Activated CD4-positive, alpha-beta T cell treated with anti-CD3 and anti-CD28 coated beads, Interleukin-2, amount 50 U/mL, for 4 hours (primary cell): ENCODE measurements around the gene EVI5.

Experiments
- DNase-seq, 2 experiments: peaks; one replicate each; pipeline ENCODE4 v3.0.0-alpha.2; 2020

Gene EVI5

DNA sequence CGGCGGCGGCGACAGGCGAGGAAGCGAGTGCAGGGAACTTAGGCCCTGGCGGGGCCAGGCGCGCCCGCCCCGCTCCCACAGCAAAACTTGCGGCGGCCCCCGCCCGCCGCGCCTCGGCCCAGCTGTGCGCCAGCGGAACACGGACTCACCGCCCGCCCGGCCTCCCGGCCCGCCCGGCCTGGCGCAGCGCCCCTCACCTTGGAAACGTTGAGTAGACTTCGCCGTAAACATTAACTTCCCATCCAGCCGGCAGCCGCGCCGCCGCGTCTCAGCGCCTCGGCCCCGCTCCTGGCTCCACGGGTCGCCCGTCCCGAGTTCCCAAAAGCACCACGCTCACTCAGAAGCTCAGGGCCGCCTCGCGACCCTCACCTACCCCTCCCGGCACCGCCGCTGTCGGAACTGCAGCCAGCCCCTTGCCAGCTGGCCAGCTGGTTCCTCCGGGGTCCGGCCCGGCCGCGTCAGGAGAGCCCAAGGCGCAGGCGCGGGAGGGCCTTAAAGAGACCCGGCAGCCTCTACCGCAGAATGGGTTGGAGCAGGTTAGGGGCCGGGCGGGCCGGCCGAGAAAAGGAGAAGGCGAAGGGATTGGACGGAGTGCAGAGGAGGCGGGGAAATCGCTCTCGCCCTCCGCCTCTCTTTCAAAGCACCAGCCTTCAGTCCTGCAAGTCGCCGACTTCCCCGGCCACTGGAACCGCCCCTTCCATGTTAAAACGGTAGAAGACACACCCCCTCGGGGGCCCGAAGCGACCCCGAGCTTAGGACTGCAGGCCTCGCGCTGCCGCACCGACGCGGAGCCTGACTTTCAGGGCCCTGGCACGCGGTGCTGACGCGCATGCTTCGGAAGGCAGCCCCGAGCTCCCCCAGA lies at the start of gene EVI5:
Gene EVI5 (minus strand): TSS at position 470 of the 862 bp plus-strand sequence. CDS start 48,562 bp downstream, outside the sequence.
- peak; percentile 34 to 49 for DNase-seq

DNA sequence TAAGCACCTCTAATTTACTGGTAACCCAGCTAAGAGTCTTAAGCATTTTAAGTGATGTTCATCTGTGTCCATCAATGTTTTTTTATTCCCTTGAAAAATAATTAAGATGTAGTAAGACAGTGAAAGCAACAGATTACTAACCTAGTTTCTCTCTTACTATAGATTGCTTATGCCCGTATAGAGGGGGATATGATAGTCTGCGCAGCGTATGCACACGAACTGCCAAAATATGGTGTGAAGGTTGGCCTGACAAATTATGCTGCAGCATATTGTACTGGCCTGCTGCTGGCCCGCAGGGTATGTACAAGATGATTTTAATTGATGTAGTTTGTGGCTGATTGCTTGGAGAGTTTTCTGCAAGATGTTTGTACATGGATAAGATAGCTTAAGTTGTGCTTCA lies 49.7 kb upstream of the EVI5 start:
- DNase-seq, result no peak

DNA sequence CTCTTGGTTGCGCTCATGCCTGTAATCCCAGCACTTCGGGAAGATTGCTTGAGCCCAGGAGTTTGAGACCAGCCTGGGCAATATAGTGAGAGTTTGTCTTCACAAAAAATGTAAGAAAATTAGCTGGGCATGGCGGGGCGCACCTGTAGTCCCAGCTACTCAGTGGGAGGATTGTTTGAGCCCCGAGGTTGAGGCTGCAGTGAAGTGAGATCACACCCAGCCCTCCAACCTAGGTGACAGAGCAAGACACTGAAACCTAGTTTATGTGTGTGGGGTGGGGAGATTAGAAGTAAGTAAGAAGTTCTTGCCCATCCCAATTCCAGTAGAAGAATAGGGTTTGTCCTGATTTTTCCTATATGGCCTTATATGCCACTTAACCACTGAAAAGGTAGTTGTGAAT lies 48.9 kb upstream of the EVI5 start:
- no peak for DNase-seq

DNA sequence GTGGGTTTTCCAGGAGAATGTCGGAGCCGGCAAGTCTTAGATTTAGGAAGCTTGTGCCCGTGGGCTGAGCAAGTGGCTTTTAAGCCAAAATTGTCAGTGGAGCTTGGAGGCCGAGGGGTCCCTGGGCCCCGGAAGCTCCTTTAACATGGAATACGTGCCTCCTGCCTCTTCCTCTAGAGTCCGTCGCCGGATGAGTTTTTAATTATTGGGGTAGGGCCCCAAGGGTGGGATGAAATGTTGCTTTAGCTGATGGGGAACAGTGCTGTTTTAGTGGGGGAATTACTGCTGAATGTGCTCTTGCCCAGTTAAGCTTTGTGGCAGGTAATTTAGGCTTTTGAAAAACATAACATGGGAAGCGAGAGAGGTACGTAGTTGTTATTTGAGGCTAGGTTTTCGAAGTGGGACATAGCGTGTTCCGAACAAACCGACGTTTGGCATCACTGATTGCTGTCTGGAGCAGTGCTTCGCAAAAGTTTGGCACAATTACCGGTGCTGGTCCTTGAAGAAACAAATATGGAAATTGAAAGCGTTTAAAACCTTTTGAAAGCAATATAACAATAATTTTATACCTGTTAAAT lies 47.7 kb upstream of the EVI5 start:
- DNase-seq, result no peak

DNA sequence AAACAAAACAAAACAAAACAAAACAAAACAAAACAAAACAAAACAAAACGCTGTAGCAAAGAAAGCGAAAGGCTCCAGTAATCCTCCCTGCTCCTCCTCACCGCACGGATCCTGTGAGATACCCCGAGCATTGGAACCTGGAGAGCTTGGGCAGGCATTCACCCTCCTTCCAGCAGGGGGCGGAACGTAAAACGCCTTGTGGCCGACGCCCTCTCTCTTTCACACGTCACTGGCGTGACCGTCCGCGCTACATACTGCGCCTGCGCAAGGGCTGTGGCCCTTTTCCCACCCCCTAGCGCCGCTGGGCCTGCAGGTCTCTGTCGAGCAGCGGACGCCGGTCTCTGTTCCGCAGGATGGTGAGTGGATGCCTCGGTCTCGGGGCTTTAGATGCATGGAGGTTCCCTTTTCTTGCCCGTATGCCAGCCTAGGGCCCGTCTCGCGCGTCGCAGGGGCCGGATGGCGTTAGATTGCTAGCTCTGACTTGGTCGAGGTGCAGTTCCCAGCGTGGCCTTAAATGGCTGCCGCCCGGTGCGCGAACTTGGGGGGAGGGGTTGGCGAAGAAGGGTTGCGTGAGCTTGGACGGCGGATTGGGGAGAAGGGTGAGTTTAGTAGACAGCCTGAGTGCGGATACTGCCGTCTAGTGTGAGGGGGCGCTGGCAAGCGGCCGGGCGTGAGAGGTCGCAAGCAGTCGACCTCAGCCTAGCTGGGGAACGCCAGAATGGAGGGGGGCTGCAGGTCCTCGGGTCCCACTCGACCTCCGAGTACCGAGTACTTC lies 47.0 kb upstream of the EVI5 start, which contains the start of gene RPL5:
Gene RPL5 (plus strand): TSS at position 279 of the 775 bp plus-strand sequence. CDS start 75 bp downstream, at position 354.
- DNase-seq, result peak; percentile 95 to 96

DNA sequence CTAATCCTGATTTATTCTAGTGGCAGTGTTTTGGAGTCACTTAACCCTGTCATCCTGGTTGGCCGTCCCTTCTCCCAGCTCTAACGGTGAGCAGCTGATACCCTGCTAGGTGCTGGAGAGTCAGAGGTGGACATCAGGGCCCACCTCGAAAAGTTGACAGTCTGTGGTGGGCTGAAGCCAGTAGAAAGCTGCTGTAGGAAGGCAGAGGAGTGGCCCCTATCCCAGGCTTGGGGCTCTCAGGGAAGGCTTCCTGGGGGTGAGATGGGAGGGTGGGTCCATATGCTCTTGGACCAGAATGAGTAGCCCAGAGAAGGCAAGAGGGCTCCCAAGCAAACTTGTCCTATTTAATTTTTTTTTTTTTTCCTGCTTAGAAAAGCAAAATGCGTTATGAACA lies 46.5 kb upstream of the EVI5 start:
- no peak for DNase-seq

DNA sequence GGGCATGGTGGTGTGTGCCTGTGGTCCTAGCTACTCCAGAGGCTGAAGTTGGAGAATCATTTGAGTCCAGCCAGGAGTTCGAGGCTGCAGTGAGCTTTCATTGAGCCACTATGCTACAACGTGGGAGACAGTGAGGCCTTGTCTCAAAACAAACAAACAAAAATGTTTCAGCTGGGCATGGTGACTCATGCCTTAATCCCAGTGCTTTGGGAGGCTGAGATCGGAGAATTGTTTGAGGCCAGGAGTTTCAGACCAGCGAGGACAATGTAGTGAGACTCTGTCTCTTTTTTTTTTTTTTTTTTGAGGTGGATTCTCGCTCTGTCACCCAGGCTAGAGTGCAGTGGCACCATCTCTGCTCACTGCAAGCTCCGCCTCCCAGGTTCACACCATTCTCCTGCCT lies 41.9 kb upstream of the EVI5 start:
- no peak for DNase-seq

DNA sequence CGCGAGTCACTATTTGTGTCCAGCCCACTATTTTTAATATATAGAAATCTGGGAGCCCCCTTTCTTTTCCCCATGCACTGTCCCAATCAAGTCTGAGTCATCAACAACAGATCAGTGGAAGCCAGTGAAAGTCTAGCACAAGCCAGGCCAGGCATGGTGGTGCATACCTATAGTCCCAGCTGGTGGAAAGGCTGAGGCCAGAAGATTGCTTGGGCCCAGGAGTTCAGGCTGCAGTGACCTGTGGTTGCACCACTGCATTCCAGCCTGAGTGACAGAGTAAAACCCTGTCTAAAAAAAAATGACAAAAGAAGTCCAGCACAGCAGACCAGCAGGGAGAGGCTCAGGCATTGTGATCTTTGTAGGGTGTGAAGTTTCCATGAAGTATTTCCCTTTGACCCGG lies 38.0 kb upstream of the EVI5 start:
- no peak for DNase-seq

DNA sequence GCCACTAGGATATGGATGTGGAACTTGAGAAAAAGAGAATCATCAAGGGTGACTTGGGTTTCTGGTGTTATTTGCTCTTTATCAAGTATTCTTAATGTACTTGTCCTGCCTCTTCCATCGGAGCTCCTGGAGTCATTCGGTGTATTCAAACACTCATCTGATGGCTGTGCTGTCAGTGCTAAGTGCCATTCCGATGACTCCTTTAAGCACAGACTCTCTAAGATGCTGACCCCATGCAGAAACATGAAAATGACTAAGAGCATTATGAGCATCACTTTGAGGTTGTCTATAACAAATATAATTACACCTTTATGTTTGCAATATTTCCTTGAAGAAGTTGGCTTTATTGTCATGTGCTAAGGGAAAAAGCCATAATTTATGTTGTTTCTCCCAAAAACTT lies 35.6 kb upstream of the EVI5 start:
- no peak for DNase-seq

DNA sequence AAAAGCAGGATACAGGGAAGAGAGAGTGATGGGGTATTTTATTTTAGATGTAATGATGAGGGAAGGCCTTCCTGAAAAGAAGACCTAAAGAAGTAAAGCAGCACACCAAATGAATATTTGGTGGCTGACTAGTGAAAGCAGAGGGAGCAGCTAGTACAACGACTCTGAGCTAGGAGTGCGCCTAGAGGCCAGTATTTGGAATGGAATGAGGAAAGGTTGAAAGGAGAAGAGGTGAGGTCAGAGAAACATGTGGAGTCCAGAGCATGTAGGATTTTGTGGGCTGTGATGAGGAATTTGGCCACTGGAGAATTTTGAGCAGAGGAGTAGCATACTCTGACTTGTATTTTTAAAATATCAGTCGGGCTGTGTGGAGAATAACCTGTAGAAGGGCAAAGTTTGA lies 35.1 kb upstream of the EVI5 start:
- no peak for DNase-seq

DNA sequence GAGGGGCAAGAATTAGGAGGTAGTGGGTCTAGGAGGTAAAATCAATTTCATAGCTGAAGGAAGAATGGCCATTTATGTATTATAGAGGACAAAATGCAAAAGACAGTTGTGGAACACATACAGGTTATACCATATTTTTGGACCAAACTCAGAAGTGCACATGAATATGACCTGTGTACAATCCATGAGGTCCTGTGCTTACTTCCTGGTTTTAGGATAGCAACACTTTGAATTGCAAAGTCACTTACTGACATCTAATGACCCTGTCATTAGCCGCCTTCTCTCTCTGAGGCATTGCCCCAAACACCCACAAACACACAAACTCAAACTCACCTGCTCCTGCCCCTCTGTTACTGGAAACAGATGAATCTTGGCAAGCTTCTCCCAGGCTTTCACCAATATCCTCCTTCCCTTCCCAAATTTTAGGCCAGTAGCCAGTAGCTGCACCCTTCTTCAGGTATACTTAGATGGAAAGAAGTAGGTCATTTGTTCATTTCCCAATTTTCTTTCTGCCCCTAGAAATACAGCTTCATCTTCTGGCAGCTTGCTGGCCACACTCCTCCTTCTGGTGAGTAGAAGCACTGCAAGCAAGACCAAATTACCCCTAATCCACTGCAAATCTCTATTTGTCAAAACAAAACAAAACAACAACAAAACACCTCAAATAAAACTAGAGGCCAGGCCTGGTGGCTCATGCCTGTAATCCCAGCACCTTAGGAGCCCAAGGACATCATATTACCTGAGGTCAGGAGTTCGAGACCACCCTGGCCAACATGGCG lies 33.3 kb upstream of the EVI5 start:
- DNase-seq, result no peak

DNA sequence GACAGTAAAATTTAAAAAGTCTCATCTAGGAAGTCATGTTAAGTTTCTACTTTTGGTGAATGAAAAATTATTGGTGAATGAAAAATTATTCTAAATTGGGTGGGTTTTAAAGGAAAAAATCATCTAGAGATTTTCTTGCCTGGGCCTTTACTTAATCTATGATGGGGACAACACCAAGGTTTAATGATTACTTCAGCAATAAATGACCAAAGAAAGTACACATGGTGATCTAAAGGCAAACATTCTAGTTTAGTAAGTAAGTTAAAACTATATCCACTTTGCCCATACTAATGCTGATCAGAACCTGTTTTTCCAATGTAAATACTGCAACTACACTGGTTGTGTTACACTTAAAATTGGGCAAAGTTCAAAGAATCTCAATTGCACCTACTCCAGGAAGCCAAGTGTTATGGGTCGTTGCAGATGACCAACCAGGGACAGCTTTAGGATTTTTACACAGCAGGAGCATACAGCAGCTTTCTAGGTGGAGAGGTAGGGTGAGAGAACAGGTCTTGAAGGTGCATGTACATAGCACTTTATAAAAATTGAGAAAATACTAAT lies 32.3 kb upstream of the EVI5 start:
- DNase-seq, result no peak

DNA sequence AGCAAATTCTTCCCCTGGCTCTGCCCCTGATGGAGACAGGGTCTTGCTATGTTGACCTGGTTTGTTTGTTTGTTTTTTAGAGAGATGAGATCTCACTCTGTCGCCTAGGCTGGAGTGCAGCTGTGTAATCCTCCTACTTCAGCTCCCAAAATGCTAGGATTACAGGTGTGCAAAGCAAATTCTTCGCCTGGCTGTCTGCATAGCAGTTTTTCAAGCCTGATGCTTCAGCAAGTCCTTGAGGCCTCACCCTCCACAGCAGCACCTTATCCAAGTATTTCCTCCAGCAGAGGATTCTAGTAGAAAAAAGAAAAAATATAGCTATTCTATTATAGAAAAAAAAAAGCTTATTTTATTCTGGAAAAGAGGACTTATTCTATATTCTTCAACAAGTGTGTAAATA lies 31.8 kb upstream of the EVI5 start:
- no peak for DNase-seq

DNA sequence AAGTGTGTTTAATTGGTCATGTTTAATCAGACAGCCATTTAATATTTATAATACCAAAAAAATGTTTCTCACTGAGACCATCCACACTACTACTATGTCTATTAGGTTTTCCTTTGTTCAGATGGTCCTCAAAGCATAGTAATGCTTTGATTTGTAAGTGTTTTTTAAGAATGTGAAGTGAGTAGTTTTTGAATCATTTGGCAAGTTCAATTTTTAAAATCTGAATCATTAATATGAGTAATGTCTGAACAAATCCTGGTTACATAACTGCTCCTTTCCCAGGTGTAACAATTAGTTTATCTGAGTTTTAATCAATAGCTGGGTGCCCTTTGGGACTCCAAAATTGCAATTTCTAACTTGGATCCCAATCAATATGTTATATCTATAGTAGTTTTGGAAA lies 23.5 kb upstream of the EVI5 start:
- DNase-seq, result no peak

DNA sequence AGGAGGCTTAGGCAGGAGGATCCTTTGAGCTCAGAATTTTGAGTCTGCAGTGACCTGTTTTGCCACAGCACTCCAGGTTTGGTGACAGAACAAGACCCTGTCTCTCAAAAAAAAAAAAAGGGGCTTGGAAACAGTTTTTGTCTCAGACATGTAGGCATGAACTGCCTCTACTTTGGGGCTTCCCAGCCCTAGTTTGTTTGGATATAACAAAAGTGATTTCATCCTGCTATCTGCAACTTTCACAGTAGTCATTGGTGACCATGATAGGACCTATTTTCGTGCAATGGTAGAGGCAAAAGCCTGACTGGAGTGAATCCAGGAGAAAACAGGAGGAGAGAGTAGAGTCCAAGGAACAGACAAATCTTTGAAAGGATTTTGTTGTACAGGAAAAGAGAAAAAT lies 20.3 kb upstream of the EVI5 start:
- no peak for DNase-seq

DNA sequence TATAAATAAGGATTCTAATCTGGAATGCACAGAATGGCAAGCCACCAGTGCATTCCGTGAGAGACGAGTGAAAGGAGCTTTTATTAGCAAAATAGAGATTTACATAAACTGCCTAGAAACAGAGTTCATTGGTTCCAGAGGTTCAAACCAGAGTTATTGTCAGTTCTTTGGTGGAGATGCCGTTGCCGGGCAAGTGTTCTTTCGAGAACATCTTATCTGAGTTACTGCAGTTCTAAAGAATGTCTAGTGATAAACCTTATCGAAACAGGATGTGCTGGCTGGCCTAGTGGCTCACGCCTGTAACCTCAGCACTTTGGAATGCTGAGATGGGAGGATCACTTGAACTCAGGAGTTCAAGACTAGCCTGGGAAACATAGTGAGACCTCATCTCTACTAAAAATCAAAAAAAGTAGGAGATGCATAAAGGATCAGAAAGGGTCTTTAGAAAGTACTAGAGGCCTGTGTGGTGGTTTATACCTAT lies 19.9 kb upstream of the EVI5 start:
- DNase-seq, result no peak

DNA sequence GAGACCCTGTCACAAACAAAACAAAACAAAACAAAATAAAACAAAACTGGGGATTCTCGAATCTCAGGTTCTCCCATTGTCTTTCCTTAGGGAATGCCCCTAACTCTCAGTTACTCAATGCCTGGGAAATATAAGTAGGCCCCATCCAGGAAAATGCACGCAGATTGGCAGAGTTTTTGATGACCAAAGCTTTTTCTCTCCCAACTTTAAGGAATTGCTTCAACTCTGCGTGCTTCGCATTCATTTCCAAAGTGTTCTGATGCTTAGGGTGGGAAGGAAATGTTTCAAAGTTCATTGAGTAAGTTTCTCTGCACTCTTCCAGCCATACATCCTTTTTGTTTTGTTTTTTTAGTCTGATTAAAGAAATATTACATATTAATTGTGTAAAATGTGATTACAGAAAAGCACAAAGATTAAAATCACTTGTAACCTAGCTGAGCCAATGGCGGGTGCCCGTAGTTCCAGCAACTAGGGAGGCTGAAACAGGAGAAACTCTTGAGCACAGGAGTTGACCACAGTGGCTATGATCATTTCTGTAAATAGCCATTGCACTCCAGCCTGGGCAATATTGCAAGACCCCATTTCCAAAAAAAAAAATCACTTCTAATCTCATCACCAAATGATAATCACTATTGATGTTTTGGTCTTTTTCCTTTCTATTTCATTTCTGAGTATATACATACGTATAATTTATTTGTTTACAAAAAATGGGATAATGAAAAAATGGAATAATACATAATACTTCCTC lies 18.4 kb upstream of the EVI5 start:
- no peak for DNase-seq

DNA sequence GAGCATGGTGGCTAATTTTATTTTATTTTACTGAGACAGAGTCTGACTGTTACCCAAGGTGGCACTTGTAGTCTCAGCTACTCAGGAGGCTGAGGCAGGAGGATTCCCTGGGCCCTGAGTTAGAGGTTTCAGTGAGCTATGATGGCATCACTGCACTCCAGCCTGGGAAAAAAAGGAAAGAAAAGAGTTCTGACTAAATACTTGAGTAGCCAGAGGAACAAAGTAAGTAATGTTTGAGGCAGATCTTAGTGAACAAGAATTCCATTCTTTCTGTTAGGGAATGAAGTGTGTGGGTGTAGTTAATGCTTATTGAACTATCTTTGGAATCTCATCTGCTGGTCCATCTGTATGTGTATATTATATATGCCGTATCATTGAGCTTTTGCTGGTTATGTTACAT lies 13.1 kb upstream of the EVI5 start:
- no peak for DNase-seq

DNA sequence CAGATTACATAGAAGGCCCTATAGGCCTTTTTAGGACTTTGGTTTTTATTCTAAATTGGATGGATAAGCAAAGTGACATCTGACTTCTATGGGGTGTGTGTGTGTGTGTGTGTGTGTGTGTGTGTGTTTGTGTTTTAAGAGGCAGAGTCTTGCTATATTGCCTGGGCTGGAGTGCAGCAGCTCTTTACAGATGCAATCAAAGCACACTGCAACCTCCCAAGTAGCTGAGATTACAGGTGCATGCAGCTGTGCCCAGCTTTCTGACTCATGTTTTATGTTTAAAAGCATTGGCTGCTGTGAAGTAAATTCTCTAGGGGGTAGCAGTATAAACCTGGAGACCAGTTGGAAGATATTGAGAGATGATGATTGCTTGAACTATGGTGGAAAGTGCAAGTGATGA lies 12.4 kb upstream of the EVI5 start:
- DNase-seq, result no peak

DNA sequence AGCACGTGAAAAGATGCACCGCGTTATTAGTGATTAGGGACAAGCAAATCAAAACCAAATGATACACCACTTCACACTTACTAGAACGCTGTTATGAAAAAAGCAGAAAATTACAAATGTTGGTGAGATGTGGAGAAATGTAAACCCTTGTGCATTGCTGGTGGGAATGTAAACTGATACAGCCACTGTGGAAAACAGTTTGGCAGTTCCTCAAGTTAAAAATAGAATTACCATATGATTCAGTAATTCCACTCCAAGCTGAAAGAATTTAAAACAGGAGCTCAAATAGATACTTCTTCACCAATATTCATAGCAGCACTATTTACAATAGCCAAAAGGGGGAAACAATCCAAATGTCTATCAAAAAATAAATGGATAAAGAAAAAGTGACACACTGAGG lies 10.3 kb upstream of the EVI5 start:
- no peak for DNase-seq

DNA sequence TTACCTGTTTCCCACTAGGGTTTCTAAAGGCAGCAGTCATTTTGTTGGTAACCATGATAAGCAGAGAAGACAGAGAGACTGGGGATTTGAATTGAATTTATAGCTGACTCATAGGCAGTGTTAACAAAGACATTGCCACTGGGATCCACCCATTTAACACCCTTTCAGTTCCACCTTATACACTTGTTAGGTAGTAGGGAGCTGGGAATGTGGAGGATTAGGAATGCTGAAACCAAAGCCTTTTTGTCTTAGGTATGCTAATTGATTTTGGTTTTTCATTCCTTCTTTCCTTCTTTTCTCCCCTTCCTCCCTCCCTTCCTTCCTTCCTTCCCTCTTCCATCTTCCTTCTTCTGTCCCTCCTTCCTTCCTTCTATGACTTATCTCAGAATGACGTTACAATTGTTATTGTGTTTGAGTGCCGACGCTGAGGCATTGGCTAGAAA lies 7.5 kb upstream of the EVI5 start:
- DNase-seq, result no peak
